Spleen (tissue), 7 donors: ENCODE results near the gene SIGLECL1.

ENCODE experiments used
- POLR2A ChIP-seq, 3 donors: fragments of 450-650 bp; IDR thresholded peaks; one replicate each; pipeline ENCODE4 v1.5.1; 2017; ENCODE audit warnings: antibody characterized with exemption in 3 of 3, mild to moderate bottlenecking in 1 of 3
- TF ChIP-seq, protein P1 (sequence below), 11 experiments: fragments of 200-600 bp in 7 of 11; fragments of 450-650 bp in 4 of 11; sonication (generic) in 4 of 11; IDR thresholded peaks in 8 of 11; conservative IDR thresholded peaks in 3 of 11; 1 replicate in 7 of 11; 2 replicates in 4 of 11; pipeline versions ENCODE4 v1.4.0 to v1.8.0; 2016 to 2021; ENCODE audit warnings: antibody characterized with exemption in 11 of 11, inconsistent platforms in 4 of 11, mild to moderate bottlenecking in 1 of 11
- donor health status: DM: no; HTN: no; CAD: no; lungs with moderate emphysema.
- donor health status: DM: no; HTN: no; CAD: no.
- donor health status: DM: no; HTN: no; CAD: no.

GRCh38 chr19:51207747-51208146 lies 43.1 kb upstream of the SIGLECL1 start:
- no peak for TF ChIP-seq POLR2A (IDR thresholded peaks at IDR 0.05)
- TF ChIP-seq, protein P1, sequence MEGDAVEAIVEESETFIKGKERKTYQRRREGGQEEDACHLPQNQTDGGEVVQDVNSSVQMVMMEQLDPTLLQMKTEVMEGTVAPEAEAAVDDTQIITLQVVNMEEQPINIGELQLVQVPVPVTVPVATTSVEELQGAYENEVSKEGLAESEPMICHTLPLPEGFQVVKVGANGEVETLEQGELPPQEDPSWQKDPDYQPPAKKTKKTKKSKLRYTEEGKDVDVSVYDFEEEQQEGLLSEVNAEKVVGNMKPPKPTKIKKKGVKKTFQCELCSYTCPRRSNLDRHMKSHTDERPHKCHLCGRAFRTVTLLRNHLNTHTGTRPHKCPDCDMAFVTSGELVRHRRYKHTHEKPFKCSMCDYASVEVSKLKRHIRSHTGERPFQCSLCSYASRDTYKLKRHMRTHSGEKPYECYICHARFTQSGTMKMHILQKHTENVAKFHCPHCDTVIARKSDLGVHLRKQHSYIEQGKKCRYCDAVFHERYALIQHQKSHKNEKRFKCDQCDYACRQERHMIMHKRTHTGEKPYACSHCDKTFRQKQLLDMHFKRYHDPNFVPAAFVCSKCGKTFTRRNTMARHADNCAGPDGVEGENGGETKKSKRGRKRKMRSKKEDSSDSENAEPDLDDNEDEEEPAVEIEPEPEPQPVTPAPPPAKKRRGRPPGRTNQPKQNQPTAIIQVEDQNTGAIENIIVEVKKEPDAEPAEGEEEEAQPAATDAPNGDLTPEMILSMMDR (IDR thresholded peaks at IDR 0.05 in 8 of 11, conservative IDR thresholded peaks at IDR 0.05 in 3 of 11) = no peak
